GM18858 (cell line): ENCODE data around the gene PTPRD.
"Not testable (repeated sequence)": the region's sequence is repeated elsewhere in the genome, so short reads cannot be mapped to it uniquely, and the experiment has no call there.

ENCODE experiments used
- ATAC-seq: cut with Tn5 transposase; IDR thresholded peaks from one replicate; pipeline ENCODE4 v1.9.1; 2021; ENCODE audit not compliant: unreplicated experiment

The PTPRD gene

GRCh38 chr9:8946461-8946860, 1666.3 kb downstream of the PTPRD start:
- ATAC-seq = no peak

- no peak for ATAC-seq
These were observed 1669.4 kb downstream of the PTPRD start for GRCh38 chr9:8943392-8943791.

GRCh38 chr9:8940650-8941049, 1672.2 kb downstream of the PTPRD start:
- no peak for ATAC-seq

DNA sequence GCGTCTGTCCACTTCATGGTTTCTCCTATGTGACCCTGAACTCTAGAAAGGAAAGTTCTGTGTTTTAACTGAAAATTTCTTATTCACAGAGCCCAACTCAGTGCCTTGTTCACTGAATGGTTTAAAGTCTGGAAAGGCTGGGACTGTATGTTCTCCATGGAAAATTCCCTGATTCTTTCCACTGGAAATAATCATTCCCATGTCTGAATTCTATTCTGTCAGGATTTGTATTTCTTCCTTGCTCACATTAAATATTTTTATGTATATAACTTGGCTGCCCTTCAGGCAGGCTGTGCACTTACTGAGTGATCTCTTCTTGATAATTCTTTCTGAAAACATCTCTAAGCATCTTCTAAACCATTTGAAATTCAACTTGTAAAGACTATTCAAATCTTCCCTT, 1686.3 kb downstream of the PTPRD start:
- no peak for ATAC-seq

GRCh38 chr9:8924562-8924961, 1688.2 kb downstream of the PTPRD start:
- no peak for ATAC-seq

GRCh38 chr9:8920478-8921183, 1692.2 kb downstream of the PTPRD start:
- ATAC-seq = not testable (repeated sequence)

DNA sequence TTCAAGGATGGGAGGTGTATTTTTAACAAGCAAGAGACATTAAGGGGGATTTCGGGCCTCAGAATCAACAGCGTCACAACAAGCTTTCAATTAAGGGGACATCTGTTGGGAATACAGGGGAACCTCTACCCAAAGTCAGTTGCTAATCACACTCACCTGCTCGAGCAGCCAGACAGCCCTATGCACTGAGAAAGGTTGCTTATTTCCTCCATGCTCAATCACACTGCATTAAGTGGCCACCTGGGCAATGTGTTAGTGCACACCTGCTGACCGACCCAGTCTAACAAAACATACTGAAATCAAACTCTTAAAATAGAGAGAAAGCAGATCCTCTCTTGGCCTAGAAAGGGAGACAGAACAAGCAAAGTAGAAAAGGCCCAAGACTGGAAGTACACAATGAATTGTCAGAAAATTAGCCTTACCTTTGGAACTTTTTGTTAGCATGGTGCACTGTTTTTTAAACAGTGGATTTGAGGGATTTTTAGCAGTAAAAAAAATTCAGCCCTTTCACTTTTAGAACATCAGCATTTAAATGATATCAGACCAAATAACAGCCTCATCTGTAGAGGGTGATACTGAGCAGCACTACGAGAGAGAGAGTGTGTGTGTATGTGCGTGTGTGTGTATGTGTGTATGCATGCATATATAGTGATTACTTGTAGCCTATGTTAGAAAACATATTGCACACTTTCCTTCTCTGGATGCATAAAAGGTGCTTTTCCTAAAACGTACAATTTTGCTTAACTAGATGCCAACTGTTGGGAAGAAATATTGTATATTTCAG, 1694.7 kb downstream of the PTPRD start:
- no peak for ATAC-seq

DNA sequence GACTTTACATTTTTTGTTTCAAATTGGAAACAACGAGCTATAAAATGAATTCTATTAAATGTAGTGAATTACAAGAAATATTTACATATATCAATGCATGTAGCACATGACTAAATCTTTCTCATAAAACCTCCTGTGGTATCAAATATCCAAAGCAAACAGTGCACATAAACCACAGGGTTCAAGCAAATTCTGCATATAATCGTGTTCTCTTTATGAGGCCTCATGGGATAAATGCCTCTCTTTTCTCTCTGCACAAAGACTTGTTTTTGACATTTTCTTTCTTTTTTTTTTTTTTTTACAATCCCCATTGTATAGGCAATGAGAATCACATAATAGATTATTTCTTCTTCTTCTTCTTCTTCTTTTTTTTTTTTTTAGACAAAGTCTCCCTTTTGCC, 1696.0 kb downstream of the PTPRD start:
- ATAC-seq = no peak

GRCh38 chr9:8907868-8908267, 1704.9 kb downstream of the PTPRD start:
- ATAC-seq = no peak

- ATAC-seq = no peak
These were observed 1707.1 kb downstream of the PTPRD start for GRCh38 chr9:8905731-8906130.

DNA sequence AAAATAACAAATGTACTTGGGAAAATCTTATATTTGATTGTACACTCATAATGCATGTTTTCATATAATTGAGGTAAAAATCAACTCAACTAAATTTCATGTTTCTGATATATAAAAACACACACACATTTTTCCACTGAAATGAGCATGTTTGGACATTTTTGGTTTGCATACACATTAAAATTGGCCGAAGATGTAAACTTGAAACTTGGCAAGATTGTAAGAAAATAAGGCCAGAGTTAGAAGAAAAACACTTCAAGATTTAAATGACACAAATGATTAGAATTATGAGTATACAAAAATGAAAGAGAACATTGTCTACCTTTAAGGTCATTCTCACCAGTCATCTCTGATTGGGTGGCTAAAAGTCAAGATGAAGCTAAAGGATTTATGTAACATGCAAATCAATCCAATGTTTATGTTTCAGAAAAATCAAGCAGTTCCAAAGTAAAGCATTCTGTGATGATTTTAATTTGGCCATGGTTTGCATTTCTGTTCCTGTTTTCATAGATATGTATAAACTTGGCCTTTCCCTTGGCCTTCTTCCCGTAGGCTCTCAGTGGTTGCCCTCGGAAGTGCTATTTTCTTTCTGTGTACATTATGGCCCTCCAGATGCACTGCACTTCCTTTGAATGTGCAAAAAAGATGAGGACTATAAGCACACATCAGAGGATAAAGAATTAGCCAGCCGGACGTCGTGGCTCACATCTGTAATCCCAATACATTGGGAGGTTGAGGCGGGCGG, 1707.9 kb downstream of the PTPRD start:
- no peak for ATAC-seq

GRCh38 chr9:8903077-8903476, 1709.7 kb downstream of the PTPRD start:
- no peak for ATAC-seq

- ATAC-seq = no peak
These were observed 1711.7 kb downstream of the PTPRD start for GRCh38 chr9:8901146-8901545.

GRCh38 chr9:8899511-8899910, 1713.3 kb downstream of the PTPRD start:
- no peak for ATAC-seq

DNA sequence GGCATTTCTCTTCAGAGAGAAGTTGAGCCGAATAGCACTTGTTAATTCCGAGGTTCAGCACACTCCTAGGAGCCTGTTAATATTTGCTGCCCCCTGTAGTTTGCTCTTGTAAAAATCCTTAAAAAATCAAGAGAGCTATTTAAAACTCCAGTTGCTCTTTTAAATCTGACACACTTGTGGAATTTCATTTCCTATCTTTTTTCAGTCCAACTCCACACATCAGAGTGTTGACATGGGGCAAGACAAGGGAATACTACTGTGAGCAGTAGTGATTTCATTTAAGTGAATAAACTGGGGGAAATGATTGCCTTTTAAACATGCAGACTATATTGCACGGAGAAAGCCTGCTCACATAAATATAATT, 1717.0 kb downstream of the PTPRD start:
- ATAC-seq = no peak

DNA sequence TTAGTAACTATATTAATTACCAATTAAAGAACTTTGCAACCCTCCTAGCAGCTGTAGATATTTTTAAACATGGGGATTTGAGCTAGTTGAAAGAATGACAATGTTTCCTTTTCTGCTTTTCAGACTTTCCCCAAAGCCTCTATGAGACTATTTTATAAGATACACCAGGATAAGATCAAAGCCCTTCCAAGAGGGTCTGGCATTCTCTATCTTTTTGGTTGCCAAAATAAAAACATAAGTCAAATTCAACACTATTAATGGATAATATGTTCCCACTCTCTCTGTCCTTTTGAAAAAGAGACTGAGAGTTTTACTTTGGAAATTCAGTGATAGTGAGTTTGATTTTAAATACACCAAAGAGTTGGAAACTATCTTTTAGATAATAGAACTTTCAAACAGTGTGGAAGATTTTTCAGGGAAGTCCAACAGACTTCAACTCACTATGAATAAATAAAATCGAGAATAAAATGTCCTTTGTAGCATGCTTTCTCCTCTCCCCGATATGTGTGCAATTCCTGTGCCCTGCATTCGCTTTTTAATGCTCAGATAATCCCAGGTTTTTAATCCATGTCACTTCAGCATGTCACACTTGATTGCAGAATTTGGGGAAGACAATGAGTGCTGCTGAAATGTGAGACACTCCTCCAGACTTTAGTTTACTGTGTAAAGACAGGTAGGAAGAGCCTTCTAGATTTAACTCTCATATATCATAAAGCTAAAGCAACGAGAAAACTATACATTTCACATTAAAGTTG, 1717.5 kb downstream of the PTPRD start:
- ATAC-seq = no peak

GRCh38 chr9:8890695-8891094, 1722.1 kb downstream of the PTPRD start:
- ATAC-seq = no peak

- no peak for ATAC-seq
These were observed 1723.7 kb downstream of the PTPRD start for GRCh38 chr9:8889100-8889499.

DNA sequence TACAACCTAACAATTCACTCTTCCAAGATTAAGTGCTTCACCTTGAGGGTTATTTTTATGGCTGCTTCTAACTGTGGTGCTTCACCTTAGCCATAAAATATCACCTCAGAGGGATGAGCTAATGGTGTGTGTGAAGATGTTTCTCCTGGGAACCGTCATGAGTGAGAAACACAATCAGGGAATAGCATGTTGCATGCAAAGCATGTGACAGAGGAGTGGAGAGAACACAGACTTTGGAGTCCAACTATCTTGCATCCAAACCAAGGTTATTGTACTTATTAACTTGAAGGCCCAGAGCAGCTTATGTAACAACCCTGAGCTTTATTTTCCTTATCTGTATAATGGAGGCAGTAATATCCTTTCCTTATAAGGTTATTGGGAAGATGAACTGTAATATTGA, 1724.2 kb downstream of the PTPRD start:
- no peak for ATAC-seq

DNA sequence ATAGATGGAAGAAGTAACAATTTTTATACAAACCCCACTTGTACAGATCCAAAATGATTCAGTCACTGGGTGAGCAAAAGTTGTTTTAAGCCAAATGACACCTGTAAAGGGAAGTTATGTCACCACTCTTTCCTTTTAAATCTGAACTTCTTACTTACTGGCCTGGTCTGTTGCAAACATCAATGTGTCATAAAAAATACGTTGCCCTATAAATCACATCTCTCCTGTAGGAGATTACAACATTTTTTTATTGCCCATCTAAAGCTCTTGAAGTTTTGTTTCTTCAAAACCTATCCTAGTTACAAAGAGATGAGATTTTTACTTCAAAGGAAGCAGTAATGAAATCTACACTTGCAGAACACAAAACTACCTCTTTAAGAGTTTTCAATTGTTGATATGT, 1725.4 kb downstream of the PTPRD start:
- no peak for ATAC-seq

- no peak for ATAC-seq
These were observed 1729.5 kb downstream of the PTPRD start for GRCh38 chr9:8883321-8883720.
